ENCODE measurements around the gene GNAZ. TPM values are rescaled to one million over a fixed set of nuclear protein-coding genes. Genes with fewer than 3 reads are reported as not detected.

GNAZ gene
- total and polyA plus RNA-seq, 2 experiments from 2014 or later, result 0.24 to 0.65 TPM

DNA sequence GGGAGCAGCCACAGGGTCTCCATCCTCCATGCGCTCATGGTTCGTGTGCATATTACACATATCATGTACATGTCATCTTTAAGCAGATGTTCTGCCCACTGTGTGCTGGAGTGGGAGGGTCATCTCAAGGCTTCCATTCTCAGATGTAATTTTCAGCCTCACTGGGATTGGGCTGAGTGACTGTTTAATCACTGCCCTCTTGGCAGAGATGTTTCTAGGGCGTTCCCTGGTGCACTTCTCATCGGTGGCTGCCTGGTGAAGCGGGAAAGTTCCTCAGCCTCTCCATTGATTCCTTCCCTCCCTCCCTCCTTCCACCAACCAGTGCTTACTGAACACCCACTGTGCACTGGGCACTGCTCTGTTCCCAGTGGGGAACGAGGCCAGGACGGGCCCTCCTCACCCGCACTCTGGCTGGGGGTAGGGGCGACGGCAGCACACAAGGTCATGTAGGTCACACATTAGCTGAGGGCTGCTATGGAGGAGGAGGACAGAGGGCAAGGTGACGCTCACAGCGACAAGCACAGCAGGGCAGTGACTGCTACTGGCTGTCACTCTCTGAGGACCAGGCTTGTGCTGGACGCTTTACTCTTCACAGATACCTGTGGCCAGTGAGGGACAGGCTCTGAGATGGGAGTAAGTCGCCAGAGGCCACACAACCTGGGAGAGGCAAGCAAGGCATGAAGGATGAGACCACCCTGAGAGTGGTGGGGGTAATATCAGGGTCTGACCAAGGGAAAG is 22.9 kb downstream of the GNAZ start:
- WGBS, 2 experiments (ENCODE audit: low coverage in 1 of 2, low lambda C conversion rate in 2 of 2, missing lambda C conversion rate in 2 of 2), result 80 to 81% methylated on average over 14 of the region's 14 CpGs
- H3K9ac ChIP-seq, result no peak overlapping the region
- in situ Hi-C loops (cut with MboI), result no loop called here

DNA sequence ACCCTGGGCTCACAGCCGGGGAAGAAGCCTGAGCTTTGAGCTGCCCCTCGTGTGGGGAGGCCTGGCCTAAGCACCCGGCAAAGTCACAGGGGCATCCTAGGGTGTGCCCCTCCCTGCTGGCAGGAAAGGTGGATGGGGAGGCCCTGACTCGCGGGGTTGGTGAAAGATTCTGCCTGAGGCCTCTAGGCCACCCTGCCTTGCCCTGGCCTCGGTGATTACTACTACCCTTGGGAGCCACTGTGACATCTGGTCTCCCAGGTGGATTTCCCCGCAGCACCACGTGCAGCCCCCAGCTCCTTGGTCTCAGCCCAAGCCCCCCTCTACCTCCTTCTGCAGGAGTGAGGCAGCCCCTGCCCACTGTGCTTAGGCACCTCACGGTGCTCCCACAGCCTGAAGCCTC is 23.9 kb downstream of the GNAZ start:
- DNase-seq, result no peak
- no peak overlapping the region for H3K27ac ChIP-seq
- no peak overlapping the region for H3K9ac ChIP-seq
- H3K9me2 ChIP-seq (ENCODE audit: insufficient read depth), result no peaks in the 10 kb centered on the region
- in situ Hi-C loops (cut with MboI), result no loop called here
- no peaks in the 10 kb centered on the region for H3K36me3 ChIP-seq (ENCODE audit: low read depth)
- no peak overlapping the region for H3K4me3 ChIP-seq
- no peaks in the 10 kb centered on the region for H3K9me3 ChIP-seq (ENCODE audit: low read depth)
- no peaks in the 10 kb centered on the region for H4K20me1 ChIP-seq (ENCODE audit: insufficient read depth)
- no peak overlapping the region for H2AFZ ChIP-seq
- H3K4me2 ChIP-seq (ENCODE audit: unreplicated experiment), result no peak overlapping the region
- H3K4me1 ChIP-seq (ENCODE audit: insufficient read depth), result no peaks in the 10 kb centered on the region
- 69% methylated on average over 9 of the region's 9 CpGs for WGBS, 2 experiments (ENCODE audit: low coverage in 1 of 2, low lambda C conversion rate in 2 of 2, missing lambda C conversion rate in 2 of 2)
- no peaks in the 10 kb centered on the region for H3K79me2 ChIP-seq (ENCODE audit: insufficient read depth)
- H3F3A ChIP-seq (ENCODE audit: insufficient read depth), result no peaks in the 10 kb centered on the region
- no peaks in the 10 kb centered on the region for H3K27me3 ChIP-seq (replicated peaks; ENCODE audit: insufficient read depth)
- TF ChIP-seq EZH2phosphoT487 (IDR thresholded peaks at IDR 0.05; ENCODE audit: insufficient read depth, low read depth), result no peak
- TF ChIP-seq EZH2 (IDR thresholded peaks at IDR 0.05; ENCODE audit: insufficient read depth, poor library complexity, severe bottlenecking), result no peak

More for the DNA sequence above, 22.9 kb downstream of the GNAZ start:
- Histone ChIP-seq H3K9me2 (ENCODE audit: insufficient read depth) (no peaks in the 10 kb centered on the region), H3K4me1 (ENCODE audit: insufficient read depth) (no peaks in the 10 kb centered on the region), H3K9me3 (ENCODE audit: low read depth) (no peaks in the 10 kb centered on the region), H3K27me3 (replicated peaks; ENCODE audit: insufficient read depth) (no peaks in the 10 kb centered on the region), H3K27ac (no peak overlapping the region), H3K4me2 (ENCODE audit: unreplicated experiment) (no peak overlapping the region), H3F3A (ENCODE audit: insufficient read depth) (no peaks in the 10 kb centered on the region), H3K79me2 (ENCODE audit: insufficient read depth) (no peaks in the 10 kb centered on the region), H4K20me1 (ENCODE audit: insufficient read depth) (no peaks in the 10 kb centered on the region), H2AFZ (no peak overlapping the region), H3K4me3 (no peak overlapping the region), H3K36me3 (ENCODE audit: low read depth) (no peaks in the 10 kb centered on the region)
- TF ChIP-seq EZH2 (IDR thresholded peaks at IDR 0.05; ENCODE audit: insufficient read depth, poor library complexity, severe bottlenecking) (no peak), EZH2phosphoT487 (IDR thresholded peaks at IDR 0.05; ENCODE audit: insufficient read depth, low read depth) (no peak)
- DNase-seq, result no peak

DNA sequence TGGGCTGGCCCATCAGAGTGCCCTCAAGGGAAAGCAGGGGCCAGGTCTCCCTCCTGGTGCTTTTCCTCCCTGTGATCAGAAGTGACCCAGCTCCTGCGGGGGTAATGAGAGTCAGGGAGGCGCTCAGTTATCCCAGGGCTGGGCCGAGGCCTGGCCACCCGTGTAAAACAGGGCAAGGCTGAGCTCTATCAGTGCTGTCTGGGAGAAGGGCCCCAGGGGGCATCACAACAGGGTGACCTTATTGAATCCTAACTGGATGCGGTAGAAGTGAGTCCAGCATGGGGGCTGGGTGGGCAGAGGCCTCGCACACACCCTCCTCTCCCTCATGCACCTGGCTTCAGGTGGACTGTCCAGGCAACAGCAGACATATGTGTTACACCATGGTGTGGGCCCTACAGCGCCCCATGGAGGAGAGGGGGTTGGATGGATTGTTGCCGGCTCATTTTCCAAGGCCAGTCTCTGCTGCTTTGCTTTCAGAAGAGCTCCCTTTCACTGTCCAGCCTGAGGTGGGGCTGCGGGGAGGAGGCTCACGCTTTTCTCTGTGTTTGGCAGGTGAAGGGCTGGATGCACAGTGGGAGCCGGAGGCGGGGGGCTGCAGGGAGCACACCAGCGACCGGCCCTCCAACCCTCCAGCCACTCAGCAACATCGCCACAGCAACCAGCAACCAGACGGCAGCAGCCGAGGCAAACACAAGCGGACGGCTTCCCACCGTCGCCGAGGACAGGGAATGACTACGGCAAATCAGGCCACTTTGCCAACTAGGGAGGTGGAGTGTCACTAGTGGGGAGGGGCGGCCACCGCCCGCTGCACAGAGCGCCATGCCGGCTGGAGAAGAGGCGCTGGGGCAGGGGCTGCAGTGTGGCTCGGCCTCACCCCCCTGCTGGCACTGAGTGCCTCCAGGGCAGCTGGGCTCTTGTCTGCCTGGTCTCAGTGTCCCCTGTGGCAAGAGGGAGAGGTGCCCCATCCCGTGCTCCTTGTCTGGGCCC is 24.7 kb downstream of the GNAZ start:
- no peaks in the 10 kb centered on the region for H3K9me2 ChIP-seq (ENCODE audit: insufficient read depth)
- in situ Hi-C loops (cut with MboI), result no loop called here
- no peaks in the 10 kb centered on the region for H3K36me3 ChIP-seq (ENCODE audit: low read depth)
- no peaks in the 10 kb centered on the region for H4K20me1 ChIP-seq (ENCODE audit: insufficient read depth)
- no peaks in the 10 kb centered on the region for H3K27me3 ChIP-seq (replicated peaks; ENCODE audit: insufficient read depth)
- no peak overlapping the region for H3K9ac ChIP-seq
- no peak overlapping the region for H3K4me3 ChIP-seq
- no peak overlapping the region for H3K4me2 ChIP-seq (ENCODE audit: unreplicated experiment)
- no peaks in the 10 kb centered on the region for H3K79me2 ChIP-seq (ENCODE audit: insufficient read depth)
- H3K4me1 ChIP-seq (ENCODE audit: insufficient read depth), result no peaks in the 10 kb centered on the region
- no peak for TF ChIP-seq EZH2phosphoT487 (IDR thresholded peaks at IDR 0.05; ENCODE audit: insufficient read depth, low read depth)
- TF ChIP-seq EZH2 (IDR thresholded peaks at IDR 0.05; ENCODE audit: insufficient read depth, poor library complexity, severe bottlenecking), result no peak
- no peaks in the 10 kb centered on the region for H3F3A ChIP-seq (ENCODE audit: insufficient read depth)
- H3K9me3 ChIP-seq (ENCODE audit: low read depth), result no peaks in the 10 kb centered on the region
- no peak for DNase-seq
- H2AFZ ChIP-seq, result no peak overlapping the region
- no peak overlapping the region for H3K27ac ChIP-seq
- WGBS, 2 experiments (ENCODE audit: low coverage in 1 of 2, low lambda C conversion rate in 2 of 2, missing lambda C conversion rate in 2 of 2), result 82 to 84% methylated on average over 30 to 31 of the region's 31 CpGs

DNA sequence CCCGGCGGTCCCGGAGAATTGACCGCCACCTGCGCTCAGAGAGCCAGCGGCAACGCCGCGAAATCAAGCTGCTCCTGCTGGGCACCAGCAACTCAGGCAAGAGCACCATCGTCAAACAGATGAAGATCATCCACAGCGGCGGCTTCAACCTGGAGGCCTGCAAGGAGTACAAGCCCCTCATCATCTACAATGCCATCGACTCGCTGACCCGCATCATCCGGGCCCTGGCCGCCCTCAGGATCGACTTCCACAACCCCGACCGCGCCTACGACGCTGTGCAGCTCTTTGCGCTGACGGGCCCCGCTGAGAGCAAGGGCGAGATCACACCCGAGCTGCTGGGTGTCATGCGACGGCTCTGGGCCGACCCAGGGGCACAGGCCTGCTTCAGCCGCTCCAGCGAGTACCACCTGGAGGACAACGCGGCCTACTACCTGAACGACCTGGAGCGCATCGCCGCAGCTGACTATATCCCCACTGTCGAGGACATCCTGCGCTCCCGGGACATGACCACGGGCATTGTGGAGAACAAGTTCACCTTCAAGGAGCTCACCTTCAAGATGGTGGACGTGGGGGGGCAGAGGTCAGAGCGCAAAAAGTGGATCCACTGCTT is 25.5 kb downstream of the GNAZ start:
- Histone ChIP-seq H3K27me3 (replicated peaks; ENCODE audit: insufficient read depth) (no peaks in the 10 kb centered on the region), H3K4me3 (no peak overlapping the region), H4K20me1 (ENCODE audit: insufficient read depth) (no peaks in the 10 kb centered on the region), H3K79me2 (ENCODE audit: insufficient read depth) (no peaks in the 10 kb centered on the region), H3K36me3 (ENCODE audit: low read depth) (no peaks in the 10 kb centered on the region), H3K9me2 (ENCODE audit: insufficient read depth) (no peaks in the 10 kb centered on the region), H2AFZ (no peak overlapping the region), H3K4me1 (ENCODE audit: insufficient read depth) (no peaks in the 10 kb centered on the region), H3K27ac (no peak overlapping the region), H3K4me2 (ENCODE audit: unreplicated experiment) (no peak overlapping the region), H3K9me3 (ENCODE audit: low read depth) (no peaks in the 10 kb centered on the region), H3K9ac (no peak overlapping the region), H3F3A (ENCODE audit: insufficient read depth) (no peaks in the 10 kb centered on the region)
- WGBS, 2 experiments (ENCODE audit: low coverage in 1 of 2, low lambda C conversion rate in 2 of 2, missing lambda C conversion rate in 2 of 2), result 91 to 93% methylated on average over 40 to 45 of the region's 45 CpGs
- no peak for DNase-seq
- no peak for TF ChIP-seq EZH2 (IDR thresholded peaks at IDR 0.05; ENCODE audit: insufficient read depth, poor library complexity, severe bottlenecking)
- TF ChIP-seq EZH2phosphoT487 (IDR thresholded peaks at IDR 0.05; ENCODE audit: insufficient read depth, low read depth), result no peak
- in situ Hi-C loops (cut with MboI), result no loop called here
